ENCODE results near the gene PRKCE. TPM values are rescaled to one million over a fixed set of nuclear protein-coding genes. Genes with fewer than 3 reads are reported as not detected.

PRKCE gene
- total RNA-seq, 2 experiments from 2014 or later: 24.9 to 26.2 TPM

DNA sequence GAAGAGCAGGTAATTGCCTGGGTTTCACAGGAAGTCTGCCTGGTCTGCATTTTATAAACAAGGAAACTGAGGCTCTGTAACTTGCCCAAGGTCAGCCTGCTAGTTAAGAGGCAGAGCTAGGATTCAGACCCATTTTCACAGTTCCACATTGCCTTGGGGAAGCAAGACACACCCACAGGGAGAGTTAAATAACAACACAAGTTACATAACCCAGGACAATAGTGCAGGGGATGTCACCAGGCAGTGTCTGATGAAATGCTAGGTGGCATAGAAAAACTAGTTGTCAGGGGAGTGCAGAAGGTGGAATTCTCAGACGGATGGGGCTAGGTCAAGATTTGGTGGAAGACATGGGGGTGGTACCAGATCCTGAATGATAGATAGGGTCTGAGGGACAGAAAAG lies 69.7 kb downstream of the PRKCE start:
- no peaks in the 10 kb centered on the region for H3K9me3 Mint-ChIP-seq
- H3K27ac ChIP-seq (ENCODE audit: low read depth in 1 of 2, low read length in 2 of 2): no peak overlapping the region
- no peaks in the 10 kb centered on the region for H3K27me3 Mint-ChIP-seq
- no peaks in the 10 kb centered on the region for H3K4me1 ChIP-seq (ENCODE audit: insufficient read depth, low read length)
- TF ChIP-seq, protein P1, sequence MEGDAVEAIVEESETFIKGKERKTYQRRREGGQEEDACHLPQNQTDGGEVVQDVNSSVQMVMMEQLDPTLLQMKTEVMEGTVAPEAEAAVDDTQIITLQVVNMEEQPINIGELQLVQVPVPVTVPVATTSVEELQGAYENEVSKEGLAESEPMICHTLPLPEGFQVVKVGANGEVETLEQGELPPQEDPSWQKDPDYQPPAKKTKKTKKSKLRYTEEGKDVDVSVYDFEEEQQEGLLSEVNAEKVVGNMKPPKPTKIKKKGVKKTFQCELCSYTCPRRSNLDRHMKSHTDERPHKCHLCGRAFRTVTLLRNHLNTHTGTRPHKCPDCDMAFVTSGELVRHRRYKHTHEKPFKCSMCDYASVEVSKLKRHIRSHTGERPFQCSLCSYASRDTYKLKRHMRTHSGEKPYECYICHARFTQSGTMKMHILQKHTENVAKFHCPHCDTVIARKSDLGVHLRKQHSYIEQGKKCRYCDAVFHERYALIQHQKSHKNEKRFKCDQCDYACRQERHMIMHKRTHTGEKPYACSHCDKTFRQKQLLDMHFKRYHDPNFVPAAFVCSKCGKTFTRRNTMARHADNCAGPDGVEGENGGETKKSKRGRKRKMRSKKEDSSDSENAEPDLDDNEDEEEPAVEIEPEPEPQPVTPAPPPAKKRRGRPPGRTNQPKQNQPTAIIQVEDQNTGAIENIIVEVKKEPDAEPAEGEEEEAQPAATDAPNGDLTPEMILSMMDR (IDR thresholded peaks at IDR 0.05): no peak
- H3K4me3 ChIP-seq (ENCODE audit: low read length): no peak overlapping the region
- H3K4me3 Mint-ChIP-seq: no peak overlapping the region
- H3K4me1 Mint-ChIP-seq (ENCODE audit: low read depth): peaks cover 10% of the 10 kb centered on the region
- CTCF ChIA-PET: no interaction called here
- H3K27ac Mint-ChIP-seq: no peak overlapping the region
- intact Hi-C loops (cut with DNase I, micrococcal nuclease): no loop called here
- no peaks in the 10 kb centered on the region for H3K36me3 ChIP-seq (ENCODE audit: insufficient read depth, low read length)
- POLR2A ChIA-PET: no interaction called here
- no peaks in the 10 kb centered on the region for H3K36me3 Mint-ChIP-seq (ENCODE audit: low read depth)
- H3K27me3 ChIP-seq (ENCODE audit: control insufficient read depth in 1 of 2, insufficient read depth in 2 of 2, low read length in 2 of 2): no peaks in the 10 kb centered on the region
- DNase-seq: no peak
- no peak for ATAC-seq (ENCODE audit: poor library complexity)
- H3K9me3 ChIP-seq (ENCODE audit: control insufficient read depth in 1 of 2, insufficient read depth in 1 of 2, low read length in 2 of 2): no peaks in the 10 kb centered on the region

DNA sequence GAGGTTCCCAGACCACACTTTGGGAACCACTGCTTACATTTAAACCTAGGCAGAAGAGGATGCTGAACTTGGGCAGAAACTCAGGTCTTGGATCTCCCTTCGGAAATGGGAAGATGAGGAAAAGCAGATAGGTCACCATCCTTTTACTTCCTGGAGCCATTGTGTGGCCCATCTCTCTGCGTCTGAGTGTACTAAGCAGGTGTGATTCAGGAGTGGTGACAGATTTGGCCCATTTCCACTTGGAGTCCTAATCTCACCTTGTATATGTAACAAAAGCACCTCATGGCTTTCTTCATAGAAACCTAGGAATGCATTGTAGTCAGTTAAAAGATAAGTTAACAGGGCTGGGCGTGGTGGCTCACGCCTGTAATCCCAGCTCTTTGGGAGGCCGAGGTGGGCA lies 71.0 kb downstream of the PRKCE start:
- no peaks in the 10 kb centered on the region for H3K36me3 ChIP-seq (ENCODE audit: insufficient read depth, low read length)
- ChIA-PET CTCF (no interaction called here), POLR2A (no interaction called here)
- no peak for DNase-seq
- H3K27me3 ChIP-seq (ENCODE audit: control insufficient read depth in 1 of 2, insufficient read depth in 2 of 2, low read length in 2 of 2): no peaks in the 10 kb centered on the region
- no peaks in the 10 kb centered on the region for H3K9me3 Mint-ChIP-seq
- no peak overlapping the region for H3K4me3 ChIP-seq (ENCODE audit: low read length)
- no peak overlapping the region for H3K4me3 Mint-ChIP-seq
- no peaks in the 10 kb centered on the region for H3K36me3 Mint-ChIP-seq (ENCODE audit: low read depth)
- peaks cover 10% of the 10 kb centered on the region for H3K4me1 Mint-ChIP-seq (ENCODE audit: low read depth)
- H3K9me3 ChIP-seq (ENCODE audit: control insufficient read depth in 1 of 2, insufficient read depth in 1 of 2, low read length in 2 of 2): no peaks in the 10 kb centered on the region
- no peak overlapping the region for H3K27ac Mint-ChIP-seq
- intact Hi-C loops (cut with DNase I, micrococcal nuclease): no loop called here
- ATAC-seq (ENCODE audit: poor library complexity): no peak
- no peak overlapping the region for H3K27ac ChIP-seq (ENCODE audit: low read depth in 1 of 2, low read length in 2 of 2)
- TF ChIP-seq, protein P1 (IDR thresholded peaks at IDR 0.05): no peak
- no peaks in the 10 kb centered on the region for H3K27me3 Mint-ChIP-seq
- H3K4me1 ChIP-seq (ENCODE audit: insufficient read depth, low read length): no peaks in the 10 kb centered on the region

DNA sequence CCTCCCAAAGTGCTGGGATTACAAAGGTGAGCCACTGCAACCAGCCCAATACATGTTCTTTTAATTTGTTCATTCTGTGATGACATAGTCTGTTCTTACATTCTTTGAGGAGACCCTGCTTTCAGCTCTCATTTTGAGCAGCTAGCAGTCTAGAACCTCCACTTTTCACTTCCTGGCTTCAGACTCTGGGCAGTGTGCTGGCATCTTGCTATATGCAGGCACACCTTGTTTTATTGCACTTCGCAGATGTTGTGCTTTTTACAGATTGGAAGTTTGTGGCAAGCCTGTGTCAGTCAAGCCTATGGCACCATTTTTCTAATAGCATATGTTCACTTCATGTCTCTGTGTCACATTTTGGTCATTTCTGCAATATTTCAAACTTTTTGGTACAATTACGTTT lies 72.4 kb downstream of the PRKCE start:
- POLR2A ChIA-PET: no interaction called here
- intact Hi-C loops (cut with DNase I, micrococcal nuclease): no loop called here

More for the DNA sequence above, 72.4 kb downstream of the PRKCE start:
- Histone ChIP-seq H3K9me3 (ENCODE audit: control insufficient read depth in 1 of 2, insufficient read depth in 1 of 2, low read length in 2 of 2) (no peaks in the 10 kb centered on the region), H3K27me3 (ENCODE audit: control insufficient read depth in 1 of 2, insufficient read depth in 2 of 2, low read length in 2 of 2) (no peaks in the 10 kb centered on the region), H3K4me1 (ENCODE audit: insufficient read depth, low read length) (no peaks in the 10 kb centered on the region), H3K36me3 (ENCODE audit: insufficient read depth, low read length) (no peaks in the 10 kb centered on the region), H3K4me3 (ENCODE audit: low read length) (no peak overlapping the region), H3K27ac (ENCODE audit: low read depth in 1 of 2, low read length in 2 of 2) (no peak overlapping the region)
- H3K4me3 Mint-ChIP-seq: no peak overlapping the region
- H3K4me1 Mint-ChIP-seq (ENCODE audit: low read depth): peaks cover 10% of the 10 kb centered on the region
- no peak overlapping the region for H3K27ac Mint-ChIP-seq
- ATAC-seq (ENCODE audit: poor library complexity) (no peak), DNase-seq (no peak)
- CTCF ChIA-PET: no interaction called here
- H3K36me3 Mint-ChIP-seq (ENCODE audit: low read depth): no peaks in the 10 kb centered on the region
- TF ChIP-seq, protein P1 (IDR thresholded peaks at IDR 0.05): no peak
- H3K9me3 Mint-ChIP-seq: no peaks in the 10 kb centered on the region
- H3K27me3 Mint-ChIP-seq: no peaks in the 10 kb centered on the region
